Neural cell (in vitro differentiated cells): Measurements from ENCODE around the gene RBM33.

Experiments used
- EP300 ChIP-seq: fragments of 450-650 bp; conservative IDR thresholded peaks from 2 replicates; pipeline ENCODE4 v1.6.1; 2014; ENCODE audit warnings: antibody characterized with exemption, mild to moderate bottlenecking, moderate library complexity; ENCODE audit not compliant: poor library complexity, severe bottlenecking
- EZH2 ChIP-seq: fragments of 200-600, 300-800 bp; shearing (Covaris generic), sonication (generic); IDR thresholded peaks from 2 replicates; pipeline ENCODE4 v1.6.1; 2014; ENCODE audit warnings: antibody characterized with exemption, low read length, borderline replicate concordance, mild to moderate bottlenecking; ENCODE audit not compliant: insufficient read depth, poor library complexity, severe bottlenecking
- RAD21 ChIP-seq: fragments of 450-650 bp; conservative IDR thresholded peaks from 2 replicates; pipeline ENCODE4 v1.6.1; 2014; ENCODE audit warnings: antibody characterized with exemption, mild to moderate bottlenecking, moderate library complexity
- TAF1 ChIP-seq: IDR thresholded peaks from 2 replicates; pipeline ENCODE4 v1.6.1; 2012; ENCODE audit warnings: low read depth
- TF ChIP-seq, protein P1 (sequence below): fragments of 450-650 bp; IDR thresholded peaks from 2 replicates; pipeline ENCODE4 v1.5.1; 2014; ENCODE audit warnings: antibody characterized with exemption, mild to moderate bottlenecking, moderate library complexity; ENCODE audit not compliant: poor library complexity, severe bottlenecking

- TF ChIP-seq, protein P1, sequence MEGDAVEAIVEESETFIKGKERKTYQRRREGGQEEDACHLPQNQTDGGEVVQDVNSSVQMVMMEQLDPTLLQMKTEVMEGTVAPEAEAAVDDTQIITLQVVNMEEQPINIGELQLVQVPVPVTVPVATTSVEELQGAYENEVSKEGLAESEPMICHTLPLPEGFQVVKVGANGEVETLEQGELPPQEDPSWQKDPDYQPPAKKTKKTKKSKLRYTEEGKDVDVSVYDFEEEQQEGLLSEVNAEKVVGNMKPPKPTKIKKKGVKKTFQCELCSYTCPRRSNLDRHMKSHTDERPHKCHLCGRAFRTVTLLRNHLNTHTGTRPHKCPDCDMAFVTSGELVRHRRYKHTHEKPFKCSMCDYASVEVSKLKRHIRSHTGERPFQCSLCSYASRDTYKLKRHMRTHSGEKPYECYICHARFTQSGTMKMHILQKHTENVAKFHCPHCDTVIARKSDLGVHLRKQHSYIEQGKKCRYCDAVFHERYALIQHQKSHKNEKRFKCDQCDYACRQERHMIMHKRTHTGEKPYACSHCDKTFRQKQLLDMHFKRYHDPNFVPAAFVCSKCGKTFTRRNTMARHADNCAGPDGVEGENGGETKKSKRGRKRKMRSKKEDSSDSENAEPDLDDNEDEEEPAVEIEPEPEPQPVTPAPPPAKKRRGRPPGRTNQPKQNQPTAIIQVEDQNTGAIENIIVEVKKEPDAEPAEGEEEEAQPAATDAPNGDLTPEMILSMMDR = no peak
- TF ChIP-seq EZH2 (no peak), RAD21 (no peak), EP300 (no peak), TAF1 (no peak)
These were observed 57.6 kb downstream of the RBM33 start for GRCh38 chr7:155701972-155702544.
